HG03135 (cell line): Measurements from ENCODE around the gene AGPS.
A peak's percentile ranks its signal among the peaks of the same experiment; 100 is the strongest.
"Not testable (repeated sequence)": the region's sequence is repeated elsewhere in the genome, so short reads cannot be mapped to it uniquely, and the experiment has no call there.

Experiments
- ATAC-seq: cut with Tn5 transposase; IDR thresholded peaks from one replicate; pipeline ENCODE4 v1.9.1; 2021; ENCODE audit warnings: mild to moderate bottlenecking, moderate library complexity; ENCODE audit not compliant: unreplicated experiment

The AGPS gene

GRCh38 chr2:177547772-177548171, 155.2 kb downstream of the AGPS start:
- no peak for ATAC-seq

DNA sequence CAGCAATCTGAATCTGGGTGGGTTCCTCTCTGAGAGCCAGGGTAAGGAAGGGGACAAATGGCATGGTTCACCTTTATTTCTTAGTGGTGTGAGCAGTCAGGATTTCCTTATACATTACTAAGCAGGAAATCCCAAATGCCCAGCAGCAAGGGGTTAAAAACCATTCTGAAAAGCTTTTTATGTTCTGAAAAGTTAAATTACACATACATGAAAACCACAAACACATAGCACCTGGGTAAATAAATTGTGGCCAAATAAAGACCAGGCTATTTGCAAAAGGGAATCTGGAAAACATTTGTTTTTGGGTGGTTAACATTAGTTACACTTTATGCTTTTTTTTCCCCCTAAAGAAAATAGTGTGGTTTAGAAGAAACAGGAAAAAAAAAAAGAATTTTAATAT, 156.1 kb downstream of the AGPS start:
- no peak for ATAC-seq

DNA sequence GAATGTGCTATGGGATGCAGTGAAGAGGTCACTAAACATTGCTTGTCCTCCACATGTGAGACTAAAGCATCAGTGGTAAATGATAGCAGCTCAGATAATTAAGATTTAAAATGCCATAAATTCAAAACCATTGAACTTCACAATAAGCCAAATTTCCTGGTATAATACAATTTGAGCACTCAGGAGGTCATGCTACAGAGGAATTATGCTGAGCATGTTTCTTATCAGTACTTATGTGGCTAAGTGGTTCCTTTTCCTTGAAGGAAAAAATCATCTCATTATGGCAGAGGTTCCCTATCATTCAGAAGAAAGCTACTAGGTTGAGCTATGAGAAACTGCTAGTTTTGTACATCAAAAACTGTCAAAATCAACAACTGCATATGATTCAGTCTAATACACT, 156.6 kb downstream of the AGPS start:
- ATAC-seq, result no peak

DNA sequence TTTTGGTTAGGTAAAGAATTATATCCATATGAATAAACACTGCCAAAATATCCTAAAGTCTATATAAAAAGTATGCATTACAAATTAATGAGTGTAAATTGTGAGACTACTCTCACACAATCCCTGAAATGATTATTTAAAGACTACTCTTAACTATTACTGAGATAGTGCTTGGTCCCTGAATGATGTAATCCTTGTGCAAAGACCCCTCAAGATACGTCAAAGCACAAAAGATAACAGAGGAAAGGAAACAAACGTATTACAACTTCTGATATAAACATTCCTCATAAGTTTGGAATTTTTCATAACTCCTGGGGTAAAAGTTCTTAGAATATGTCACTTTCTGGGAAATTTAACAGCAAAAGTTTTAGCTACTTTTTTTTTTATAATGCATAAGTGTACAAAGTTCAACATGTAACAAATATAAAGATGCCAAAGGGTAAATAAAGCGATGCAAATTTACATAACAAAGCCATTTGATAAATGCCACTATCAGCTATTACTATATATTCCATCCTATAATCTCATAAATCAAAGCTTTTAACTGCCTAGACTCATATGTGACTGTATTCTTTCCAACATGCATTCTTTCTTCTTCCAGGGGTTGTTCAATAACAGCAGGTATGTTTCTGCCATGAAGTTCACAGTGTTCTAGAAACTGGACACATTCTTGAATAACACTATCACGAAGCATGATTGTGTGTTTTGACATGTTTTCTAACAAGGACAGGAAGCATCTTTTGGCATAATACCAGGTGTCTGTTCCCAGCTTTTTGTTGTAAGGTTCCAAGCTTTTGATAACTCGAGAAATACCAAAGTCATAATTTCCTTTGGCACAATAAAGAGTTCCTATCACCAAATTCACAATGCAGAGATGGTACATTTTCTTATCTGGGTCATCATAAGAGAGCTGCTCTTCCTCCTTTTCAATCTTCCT, 158.0 kb downstream of the AGPS start:
- ATAC-seq, result no peak

DNA sequence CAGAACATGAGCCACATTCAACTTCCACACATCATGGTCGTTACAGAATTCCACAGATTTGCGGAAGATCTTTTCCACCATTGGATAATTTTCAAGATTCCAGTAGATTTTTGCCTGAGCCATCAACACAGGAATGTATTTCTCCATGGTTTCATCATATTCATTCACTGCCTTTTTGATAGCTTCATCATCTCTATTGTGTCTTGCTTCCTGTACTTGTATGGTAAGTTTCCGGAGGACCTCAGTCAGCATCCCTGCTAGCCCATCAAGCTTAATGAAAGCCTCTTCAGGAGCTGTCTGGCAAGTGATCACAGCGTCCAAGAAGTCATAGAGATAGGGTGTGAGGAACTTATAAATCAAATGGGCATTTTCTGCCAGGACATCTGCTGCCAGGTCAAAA, 158.8 kb downstream of the AGPS start:
- ATAC-seq, result not testable (repeated sequence)

DNA sequence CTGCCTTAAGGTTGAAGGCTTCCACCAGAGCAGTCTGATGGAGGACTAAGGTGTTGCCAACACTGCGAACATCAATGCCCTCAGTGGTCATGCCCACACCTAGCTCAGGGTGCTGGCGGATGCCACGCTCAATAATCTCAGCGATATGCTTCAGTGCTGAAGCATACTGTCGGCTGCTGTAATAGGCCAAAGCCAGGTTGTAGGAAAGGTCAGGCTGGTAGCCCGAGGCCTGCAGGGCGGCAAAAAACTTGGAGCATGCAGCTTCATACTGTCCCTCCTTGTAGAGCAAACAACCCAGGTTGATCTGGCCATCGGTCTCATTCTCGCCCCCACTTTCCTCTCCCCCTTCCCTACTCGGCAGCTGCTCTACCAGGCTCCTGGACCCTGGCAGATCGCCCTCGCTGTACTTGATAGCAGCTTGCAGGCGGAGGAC, 159.4 kb downstream of the AGPS start:
- no peak for ATAC-seq

GRCh38 chr2:177552422-177553175, 160.0 kb downstream of the AGPS start:
- ATAC-seq, result peak; percentile 95

- ATAC-seq, result no peak
Measured at GRCh38 chr2:177553176-177553884, 160.8 kb downstream of the AGPS start.

DNA sequence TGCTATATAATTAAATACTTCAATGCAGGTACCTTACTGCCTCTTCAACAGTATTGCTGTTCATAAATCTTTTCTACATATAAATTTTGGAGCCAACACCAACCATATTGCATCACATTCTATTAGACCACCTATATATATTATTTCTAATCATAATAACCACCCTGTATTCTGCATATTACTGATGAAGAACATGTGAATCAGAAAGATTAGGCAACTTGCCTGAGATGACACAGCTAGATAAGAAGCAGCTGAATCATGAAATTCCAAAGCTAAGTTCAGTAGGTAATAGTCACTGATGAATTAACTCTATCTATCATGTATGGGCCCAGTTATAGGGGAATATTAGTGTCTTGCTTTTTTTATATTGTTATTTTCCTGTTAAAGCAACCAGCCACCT, 161.8 kb downstream of the AGPS start:
- no peak for ATAC-seq

DNA sequence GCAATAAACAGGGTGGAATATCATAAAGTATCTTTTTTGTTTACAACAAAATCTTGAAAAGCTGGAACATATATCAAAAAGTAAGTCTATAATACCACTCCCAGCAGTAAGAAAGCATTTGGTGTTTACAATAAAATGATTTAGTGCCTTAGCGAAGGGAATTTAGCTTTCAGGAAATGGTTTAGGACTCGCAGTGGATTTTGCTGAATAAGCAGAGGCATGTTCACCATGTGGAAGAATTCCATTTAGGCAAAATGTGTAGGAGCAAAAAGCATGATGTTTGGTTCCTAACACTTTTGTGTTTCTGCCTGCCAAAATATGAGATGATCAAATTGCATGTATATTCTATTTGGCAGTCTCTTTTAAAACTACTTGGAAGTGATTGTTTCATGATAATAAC, 163.6 kb downstream of the AGPS start:
- no peak for ATAC-seq

GRCh38 chr2:177557794-177558193, 165.2 kb downstream of the AGPS start:
- no peak for ATAC-seq

DNA sequence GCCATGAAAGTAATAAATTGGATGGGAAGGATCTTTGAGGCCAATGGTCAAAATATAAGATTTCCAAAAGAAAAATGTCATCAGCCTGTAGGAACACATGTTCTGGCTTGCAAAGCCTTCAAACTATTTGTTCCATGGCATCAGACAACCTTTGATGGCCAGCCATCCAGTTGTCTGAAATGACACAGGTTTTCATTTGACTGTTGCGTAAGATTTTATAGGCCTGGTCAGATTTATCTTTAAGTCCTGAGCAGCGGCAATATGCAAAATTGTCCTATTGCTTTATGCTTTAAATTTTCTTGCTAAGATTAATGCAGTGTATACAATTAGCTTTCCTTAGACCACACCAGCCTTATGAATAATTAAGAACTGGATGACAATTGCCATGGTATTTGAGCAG, 167.1 kb downstream of the AGPS start:
- ATAC-seq, result no peak

DNA sequence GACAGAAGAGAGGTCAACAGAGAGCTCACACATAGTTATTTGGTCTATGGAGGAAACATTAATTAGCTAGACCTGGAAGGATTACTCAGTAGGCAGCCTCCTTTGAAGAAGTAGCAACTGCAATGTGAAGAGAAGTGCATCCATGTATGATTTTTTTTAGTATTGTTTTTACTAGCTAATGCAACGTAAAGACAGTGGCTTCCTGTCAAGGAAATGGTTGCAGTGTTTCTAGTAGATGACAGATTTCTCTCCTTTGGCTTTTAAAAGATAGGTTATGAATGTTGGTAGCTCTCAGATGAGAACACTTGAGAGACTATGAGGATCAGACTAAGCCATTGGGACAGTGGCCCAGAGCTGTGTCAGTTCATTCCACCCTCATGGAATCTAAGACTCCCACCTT, 175.8 kb downstream of the AGPS start:
- no peak for ATAC-seq

DNA sequence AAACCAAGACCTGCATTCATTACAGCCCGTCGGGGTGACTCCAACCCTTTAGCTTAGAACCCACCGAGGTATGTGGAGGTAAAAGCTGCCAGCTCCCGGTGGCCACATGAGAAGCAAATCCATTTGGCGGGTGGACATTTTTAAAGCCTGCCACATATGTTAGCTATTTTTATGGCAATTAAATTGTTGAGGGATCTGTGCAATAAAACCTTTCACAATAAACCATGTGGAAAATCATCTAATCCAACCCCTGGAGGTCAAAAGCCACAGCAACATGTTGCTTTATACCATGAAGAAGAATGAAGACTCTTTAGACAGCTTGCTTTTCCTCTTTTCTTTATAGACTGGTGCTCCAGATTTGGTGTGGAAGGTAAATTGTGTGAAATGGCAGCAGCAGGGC, 176.3 kb downstream of the AGPS start:
- no peak for ATAC-seq

GRCh38 chr2:177572236-177572671, 179.7 kb downstream of the AGPS start:
- ATAC-seq, result no peak

DNA sequence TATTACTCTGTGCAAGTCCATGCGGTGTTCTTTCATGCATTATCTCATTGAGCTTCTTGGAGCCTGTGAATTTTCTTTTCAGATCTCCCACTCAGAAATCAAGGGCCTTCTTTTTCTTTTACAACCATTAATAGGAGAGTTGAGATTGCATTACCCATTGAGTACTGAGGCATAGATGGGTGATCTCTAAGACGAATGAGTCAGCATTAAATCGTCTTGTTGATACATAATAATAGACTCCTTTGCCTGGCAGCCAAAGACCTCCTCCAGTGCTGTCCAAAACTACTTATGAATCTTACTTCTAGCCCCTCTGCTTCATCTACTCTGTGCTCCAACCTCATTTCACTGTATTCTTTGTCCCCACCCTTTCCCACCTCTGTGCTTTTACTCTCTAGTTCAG, 180.5 kb downstream of the AGPS start:
- ATAC-seq, result no peak

DNA sequence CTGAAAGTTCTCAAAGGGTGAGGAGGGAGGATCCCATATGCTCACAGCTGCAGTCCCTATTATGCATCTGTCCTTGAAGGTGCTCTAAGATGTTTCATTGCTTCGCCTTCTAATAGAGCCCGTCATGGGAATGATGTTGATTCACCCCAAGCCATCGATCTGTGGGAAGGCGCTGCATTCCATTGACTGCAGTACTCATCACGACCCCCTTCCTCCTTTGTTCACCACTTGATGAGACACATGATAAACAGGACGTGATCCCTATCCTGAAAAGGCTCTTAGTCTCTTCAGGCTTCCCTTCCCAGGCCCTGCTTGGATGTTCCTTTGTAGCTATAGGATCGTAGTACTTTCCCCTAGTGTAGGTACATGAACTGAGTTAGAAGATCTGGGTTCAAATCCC, 181.8 kb downstream of the AGPS start:
- ATAC-seq, result no peak

DNA sequence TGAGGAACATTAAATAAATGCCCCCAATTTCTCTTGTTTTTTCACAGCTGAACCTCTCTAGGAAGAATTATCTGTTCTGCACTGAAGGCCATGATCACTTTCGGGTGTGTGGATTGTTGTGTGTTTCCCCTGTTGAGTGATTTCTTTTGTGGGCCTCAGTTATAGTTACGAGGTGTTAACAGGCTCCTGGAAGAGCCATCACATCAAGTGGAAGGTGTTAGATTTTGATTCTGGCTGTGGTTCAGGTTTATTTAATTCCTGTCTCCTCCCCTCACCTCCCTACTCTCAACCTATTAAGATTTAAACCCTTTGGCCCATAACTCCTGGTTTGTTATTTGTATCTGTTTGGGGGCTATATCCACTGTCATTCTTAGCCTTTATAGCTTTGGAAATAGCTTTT, 182.8 kb downstream of the AGPS start:
- ATAC-seq, result no peak

- no peak for ATAC-seq
Measured at GRCh38 chr2:177577075-177577474, 184.5 kb downstream of the AGPS start.

GRCh38 chr2:177578454-177578853, 185.9 kb downstream of the AGPS start:
- ATAC-seq, result no peak

GRCh38 chr2:177579486-177580036, 187.0 kb downstream of the AGPS start:
- ATAC-seq, result no peak
